Stimulated activated CD4-positive, alpha-beta T cell treated with anti-CD3 and anti-CD28 coated beads, Interleukin-2, amount 100 ng/mL, for 24 hours (primary cell): ENCODE results near the gene SP8.

Experiments
- DNase-seq, 2 donors: peaks; one replicate each; pipeline ENCODE4 v3.0.0-alpha.2; 2020

Gene SP8

GRCh38 chr7:20748853-20749252 lies 37.8 kb downstream of the SP8 start:
- DNase-seq: no peak

GRCh38 chr7:20747001-20747400 lies 39.7 kb downstream of the SP8 start:
- DNase-seq: no peak

GRCh38 chr7:20745702-20746101 lies 41.0 kb downstream of the SP8 start:
- no peak for DNase-seq

GRCh38 chr7:20744954-20745446 lies 41.7 kb downstream of the SP8 start:
- no peak for DNase-seq

- no peak for DNase-seq
These were observed 43.8 kb downstream of the SP8 start for GRCh38 chr7:20742913-20743312.

GRCh38 chr7:20741801-20742200 lies 44.9 kb downstream of the SP8 start:
- DNase-seq: no peak

GRCh38 chr7:20738518-20739481 lies 47.9 kb downstream of the SP8 start:
- DNase-seq: no peak

- DNase-seq: no peak
These were observed 48.7 kb downstream of the SP8 start for GRCh38 chr7:20737840-20738448.

GRCh38 chr7:20735346-20736065 lies 51.2 kb downstream of the SP8 start:
- no peak for DNase-seq
